Measurements from ENCODE around the gene SPEM3. TPM values are rescaled to one million over a fixed set of nuclear protein-coding genes. Genes with fewer than 3 reads are reported as not detected.

The SPEM3 gene
- polyA plus RNA-seq, 1 experiment: not detected

GRCh38 chr17:7431231-7431630 lies 2.6 kb downstream of the SPEM3 start:
- peaks cover 6% of the 10 kb centered on the region; the same call in 1 of the 2 replicates for H3K9me3 ChIP-seq (ENCODE audit: control insufficient read depth, insufficient read depth, low read length)
- DNase-seq (ENCODE audit: low read depth, low spot score): no peak
- no peak overlapping the region for H3K27ac ChIP-seq (ENCODE audit: low read depth, low read length)
- no peak overlapping the region for H3K4me3 ChIP-seq (ENCODE audit: low read depth, low read length)
- POLR2A ChIA-PET: no interaction called here
- H3K27me3 ChIP-seq (ENCODE audit: control insufficient read depth, insufficient read depth, low read length): peaks cover 4% of the 10 kb centered on the region
- TF ChIP-seq CTCF (IDR thresholded peaks at IDR 0.05; ENCODE audit: low read depth, low read length): no peak
- CTCF ChIA-PET: no interaction called here

GRCh38 chr17:7432296-7432695 lies 3.6 kb downstream of the SPEM3 start:
- CTCF ChIA-PET: interaction anchor here (0.6 kb wide), 1 partner anchor 40 kb away, joined by 3 read pairs; no protein-coding TSS in a partner anchor
- Histone ChIP-seq H3K4me3 (ENCODE audit: low read depth, low read length) (no peak overlapping the region), H3K9me3 (ENCODE audit: control insufficient read depth, insufficient read depth, low read length) (peaks cover 6% of the 10 kb centered on the region; the same call in 1 of the 2 replicates), H3K27ac (ENCODE audit: low read depth, low read length) (no peak overlapping the region), H3K27me3 (ENCODE audit: control insufficient read depth, insufficient read depth, low read length) (peaks cover 6% of the 10 kb centered on the region)
- TF ChIP-seq CTCF (IDR thresholded peaks at IDR 0.05; ENCODE audit: low read depth, low read length): no peak
- DNase-seq (ENCODE audit: low read depth, low spot score): no peak
- POLR2A ChIA-PET: no interaction called here

GRCh38 chr17:7435676-7436555 lies 7.3 kb downstream of the SPEM3 start:
- peaks cover 6% of the 10 kb centered on the region; the same call in 1 of the 2 replicates for H3K9me3 ChIP-seq (ENCODE audit: control insufficient read depth, insufficient read depth, low read length)
- ChIA-PET POLR2A (interaction anchor here (1.2 to 2.7 kb wide), 3 partner anchors 8 to 48 kb away, joined by 3 to 16 read pairs (median 4); partner anchors contain the start of gene POLR2A), CTCF (interaction anchor here (0.6 to 3.3 kb wide), 9 partner anchors 11 to 125 kb away, joined by 3 to 14 read pairs (median 4); partner anchors contain the start of gene SENP3)
- H3K4me3 ChIP-seq (ENCODE audit: low read depth, low read length): peak overlapping the region; percentile 45
- DNase-seq (ENCODE audit: low read depth, low spot score): no peak
- TF ChIP-seq CTCF (IDR thresholded peaks at IDR 0.05; ENCODE audit: low read depth, low read length): peak; percentile 17; the same call in 1 of the 2 replicates
- H3K27me3 ChIP-seq (ENCODE audit: control insufficient read depth, insufficient read depth, low read length): peaks cover 31% of the 10 kb centered on the region
- H3K27ac ChIP-seq (ENCODE audit: low read depth, low read length): no peak overlapping the region

- Histone ChIP-seq H3K9me3 (ENCODE audit: control insufficient read depth, insufficient read depth, low read length) (peaks cover 6% of the 10 kb centered on the region; the same call in 1 of the 2 replicates), H3K27ac (ENCODE audit: low read depth, low read length) (no peak overlapping the region), H3K27me3 (ENCODE audit: control insufficient read depth, insufficient read depth, low read length) (peaks cover 31% of the 10 kb centered on the region), H3K4me3 (ENCODE audit: low read depth, low read length) (peak overlapping the region; percentile 38)
- ChIA-PET POLR2A (interaction anchor here (0.6 to 2.7 kb wide), 4 partner anchors 9 to 47 kb away, joined by 3 to 16 read pairs (median 4); partner anchors contain the start of genes POLR2A and TMEM256), CTCF (interaction anchor here (0.6 to 3.3 kb wide), 13 partner anchors 10 to 124 kb away, joined by 3 to 14 read pairs (median 4); partner anchors contain the start of genes SENP3, SPEM2 and TMEM95)
- DNase-seq (ENCODE audit: low read depth, low spot score): no peak
- TF ChIP-seq CTCF (IDR thresholded peaks at IDR 0.05; ENCODE audit: low read depth, low read length): peak; percentile 58
Observed at GRCh38 chr17:7436556-7437368, 8.1 kb downstream of the SPEM3 start.

All from AG04450 (cell line).